Kidney glomerular epithelial cell (primary cell): ENCODE data around the gene PDE3B.
"Not testable (repeated sequence)": the region's sequence is repeated elsewhere in the genome, so short reads cannot be mapped to it uniquely, and the experiment has no call there.

Experiments used
- DNase-seq: peaks from one replicate; lab custom pipeline; 2025; lab: John Stamatoyannopoulos, UW

PDE3B gene

GRCh38 chr11:14677146-14677545 lies 33.5 kb downstream of the PDE3B start:
- DNase-seq, result no peak

- no peak for DNase-seq
These were observed 34.7 kb downstream of the PDE3B start for GRCh38 chr11:14678350-14678749.

- DNase-seq, result no peak
These were observed 36.1 kb downstream of the PDE3B start for GRCh38 chr11:14679662-14680061.

- not testable (repeated sequence) for DNase-seq
These were observed 40.8 kb downstream of the PDE3B start for GRCh38 chr11:14684234-14684915.

- DNase-seq, result no peak
These were observed 43.9 kb downstream of the PDE3B start for GRCh38 chr11:14687456-14687855.

GRCh38 chr11:14687943-14688627 lies 44.5 kb downstream of the PDE3B start:
- no peak for DNase-seq

- not testable (repeated sequence) for DNase-seq
These were observed 52.1 kb downstream of the PDE3B start for GRCh38 chr11:14695656-14696055.

GRCh38 chr11:14698771-14699170 lies 55.2 kb downstream of the PDE3B start:
- no peak for DNase-seq

- DNase-seq, result no peak
These were observed 57.0 kb downstream of the PDE3B start for GRCh38 chr11:14700593-14700992.

- DNase-seq, result no peak
These were observed 59.2 kb downstream of the PDE3B start for GRCh38 chr11:14702760-14703159.

GRCh38 chr11:14703731-14704130 lies 60.1 kb downstream of the PDE3B start:
- DNase-seq, result no peak

GRCh38 chr11:14705067-14705466 lies 61.5 kb downstream of the PDE3B start:
- no peak for DNase-seq

- no peak for DNase-seq
These were observed 70.1 kb downstream of the PDE3B start for GRCh38 chr11:14713496-14714244.

GRCh38 chr11:14715669-14716068 lies 72.1 kb downstream of the PDE3B start:
- DNase-seq, result not testable (repeated sequence)

- DNase-seq, result no peak
These were observed 78.9 kb downstream of the PDE3B start for GRCh38 chr11:14722496-14722895.

GRCh38 chr11:14725150-14725549 lies 81.5 kb downstream of the PDE3B start:
- DNase-seq, result no peak

- DNase-seq, result no peak
These were observed 83.6 kb downstream of the PDE3B start for GRCh38 chr11:14727215-14727614.

- DNase-seq, result no peak
These were observed 84.1 kb downstream of the PDE3B start for GRCh38 chr11:14727746-14728145.

GRCh38 chr11:14740539-14740938 lies 96.9 kb downstream of the PDE3B start:
- DNase-seq, result not testable (repeated sequence)

- no peak for DNase-seq
These were observed 97.6 kb downstream of the PDE3B start for GRCh38 chr11:14741195-14741594.

GRCh38 chr11:14742849-14743559 lies 99.4 kb downstream of the PDE3B start:
- DNase-seq, result no peak

GRCh38 chr11:14743667-14744066 lies 100.1 kb downstream of the PDE3B start:
- not testable (repeated sequence) for DNase-seq
